Mucosa of descending colon (tissue), 3 donors: ENCODE data around the gene TSKU. TPM values are rescaled to one million over a fixed set of nuclear protein-coding genes. Genes with fewer than 3 reads are reported as not detected.

Experiments
- ATAC-seq: fragments of 200-7000 bp; cut with Tn5 transposase; one replicate; pipeline ENCODE4 v1.9.1; 2020; ENCODE audit warnings: mild to moderate bottlenecking, moderate library complexity
- DNase-seq, 3 donors: peaks; one replicate each; pipeline ENCODE4 v3.0.0-alpha.2; 2020
- H3K36me3 ChIP-seq: fragments of 200-600 bp; one replicate; pipeline ENCODE4 v1.8.0; 2021; ENCODE audit warnings: low read depth, mild to moderate bottlenecking
- H3K4me1 ChIP-seq: fragments of 200-600 bp; one replicate; pipeline ENCODE4 v1.8.0; 2021; ENCODE audit warnings: low read depth, mild to moderate bottlenecking
- H3K4me3 ChIP-seq: fragments of 200-600 bp; one replicate; pipeline ENCODE4 v1.8.0; 2021; ENCODE audit warnings: mild to moderate bottlenecking
- H3K9me3 ChIP-seq: fragments of 200-600 bp; one replicate; pipeline ENCODE4 v1.8.0; 2021; ENCODE audit warnings: mild to moderate bottlenecking
- CTCF ChIP-seq: fragments of 200-600 bp; IDR thresholded peaks from one replicate; pipeline ENCODE4 v1.8.0; 2022; ENCODE audit warnings: antibody characterized with exemption, mild to moderate bottlenecking
- intact Hi-C, 2 donors: fragments of 100-400 bp; cut with DNase I in 1 of 2; cut with micrococcal nuclease in 1 of 2; formaldehyde crosslinking; loops; one replicate each; pipeline versions ENCODE4 v1.11.0 to v1.11.1; 2022; cut with DNase I, micrococcal nuclease
- total RNA-seq, 3 donors: library from RNA; stranded (reverse); fragmentation: NEBNext Ultra II Directional in 2 of 3; extraction: Animal tissue kit (Norgen Biotek cat#: 25700) in 2 of 3; gene quantifications; one replicate each; pipeline versions ENCODE4 v1.2.1 to v1.2.4, GENCODE V29; 2021 to 2023
- donor health status: DM: no; HTN: no; CAD: no; lungs with moderate emphysema.
- donor health status: DM: no; HTN: no; CAD: no.
- donor health status: DM: no; HTN: yes; CAD: no.

The TSKU gene
- total RNA-seq, 3 donors from 2014 or later: 21.5 to 42.9 (median 41.8) TPM

DNA sequence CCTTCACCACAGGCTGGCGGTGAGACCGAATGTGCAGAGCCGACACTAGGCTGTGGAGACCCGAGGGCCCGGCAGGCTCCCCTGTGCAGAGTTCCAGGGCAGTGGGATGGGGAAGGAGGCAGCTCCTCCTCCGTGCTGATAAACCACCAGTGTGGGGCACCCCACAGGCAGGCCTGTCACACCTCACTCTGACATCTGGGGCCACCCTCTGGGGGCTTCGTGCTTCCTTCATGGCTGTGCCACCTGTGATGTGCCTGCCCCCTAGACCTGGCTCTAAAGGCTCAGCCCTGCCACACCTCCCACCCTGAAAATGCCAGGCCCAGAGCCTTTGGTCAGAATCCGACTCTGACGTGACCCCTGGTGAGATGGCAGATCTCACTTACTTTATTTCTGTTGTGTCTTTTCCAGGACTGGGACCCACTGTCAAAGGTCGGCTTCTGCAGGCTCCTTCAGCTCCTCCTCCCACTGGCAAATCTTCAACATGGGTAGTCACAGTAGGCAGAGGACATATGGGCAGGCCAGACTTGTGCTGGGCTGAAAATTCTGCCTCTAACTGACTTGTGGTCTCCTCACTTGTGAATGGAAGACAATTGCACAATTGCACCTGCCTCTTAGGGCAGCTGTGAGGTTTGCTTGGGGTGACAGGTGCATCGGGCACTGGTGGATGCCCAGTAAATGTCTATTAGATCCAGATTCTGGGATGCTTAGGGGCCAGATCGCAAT is 46.2 kb upstream of the TSKU start:
- Histone ChIP-seq H3K9me3 (no peaks in the 10 kb centered on the region), H3K36me3 (no peaks in the 10 kb centered on the region), H3K4me1 (no peaks in the 10 kb centered on the region), H3K4me3 (no peak overlapping the region)
- no peak for TF ChIP-seq CTCF
- DNase-seq (no peak), ATAC-seq (no peak)
- intact Hi-C loops: loop anchor here in 1 of 2 donors (10.0 kb wide), 1 partner anchor 178 kb away; no protein-coding TSS in a partner anchor

DNA sequence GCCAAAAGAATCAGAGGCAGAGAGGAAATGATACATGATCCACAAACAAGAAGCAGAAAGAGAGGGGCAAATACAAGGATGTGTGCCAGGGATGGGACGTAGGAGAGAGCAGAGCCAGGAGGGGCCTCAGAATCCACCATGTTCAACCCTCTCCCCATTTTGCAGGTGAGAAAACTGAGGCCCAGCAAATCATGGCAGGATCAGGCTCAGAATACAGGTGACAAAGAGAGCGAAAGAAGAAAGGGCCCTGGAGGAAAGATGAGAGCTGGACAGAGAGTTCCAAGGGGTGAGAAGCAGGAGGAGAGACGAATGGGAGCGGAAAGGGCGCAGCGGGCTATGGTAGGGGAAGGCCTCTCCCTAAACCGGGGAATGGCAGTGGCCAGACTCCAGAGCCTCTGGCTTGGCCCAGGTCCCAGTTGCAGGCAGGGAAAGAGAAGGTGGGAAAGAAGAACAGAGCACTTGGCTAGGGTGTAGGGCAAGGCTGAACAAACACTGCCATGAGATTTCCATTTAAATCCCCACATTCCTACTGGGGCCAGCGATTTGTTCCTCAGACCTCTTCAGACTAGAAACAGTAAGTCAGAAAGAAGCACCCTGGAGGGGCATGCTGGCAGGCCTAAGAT is 44.4 kb upstream of the TSKU start:
- no peak for DNase-seq
- no peak for TF ChIP-seq CTCF
- intact Hi-C loops: loop anchor here in 1 of 2 donors (10.0 kb wide), 1 partner anchor 176 kb away; no protein-coding TSS in a partner anchor

GRCh38 chr11:76739798-76740197 is 43.4 kb upstream of the TSKU start:
- Histone ChIP-seq H3K9me3 (no peaks in the 10 kb centered on the region), H3K4me1 (peaks cover 4% of the 10 kb centered on the region), H3K4me3 (no peak overlapping the region), H3K36me3 (no peaks in the 10 kb centered on the region)
- DNase-seq: no peak
- no peak for TF ChIP-seq CTCF
- ATAC-seq: no peak
- intact Hi-C loops: loop anchor here in 1 of 2 donors (10.0 kb wide), 1 partner anchor 175 kb away; no protein-coding TSS in a partner anchor

More for the DNA sequence above, 44.4 kb upstream of the TSKU start:
- Histone ChIP-seq H3K4me3 (no peak overlapping the region), H3K36me3 (no peaks in the 10 kb centered on the region), H3K4me1 (no peaks in the 10 kb centered on the region), H3K9me3 (no peaks in the 10 kb centered on the region)
- ATAC-seq: no peak

DNA sequence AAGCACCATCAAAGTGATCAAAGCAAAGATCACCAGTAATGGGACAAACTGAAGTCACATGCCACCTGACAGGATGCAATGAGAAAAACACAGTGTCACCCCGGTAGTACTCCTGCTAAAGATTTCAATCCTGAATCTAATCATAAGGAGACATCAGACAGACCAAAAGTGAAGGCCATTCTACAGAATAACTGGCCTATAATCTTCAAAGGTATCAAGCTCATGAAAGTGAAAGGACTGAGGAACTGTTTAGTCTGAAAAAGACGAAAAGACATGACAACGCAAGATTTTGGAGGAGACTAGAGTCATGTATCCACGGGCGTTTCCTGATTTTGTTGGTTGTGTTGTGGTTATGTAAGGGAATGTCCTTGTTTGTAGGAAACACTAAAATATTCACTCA is 42.4 kb upstream of the TSKU start:
- peaks cover 9% of the 10 kb centered on the region for H3K4me1 ChIP-seq
- no peaks in the 10 kb centered on the region for H3K9me3 ChIP-seq
- TF ChIP-seq CTCF: no peak
- DNase-seq (no peak), ATAC-seq (no peak)
- no peaks in the 10 kb centered on the region for H3K36me3 ChIP-seq
- no peak overlapping the region for H3K4me3 ChIP-seq
- intact Hi-C loops: no loop called here

- H3K36me3 ChIP-seq: no peaks in the 10 kb centered on the region
- ATAC-seq (no peak), DNase-seq (no peak)
These were observed 40.3 kb upstream of the TSKU start for GRCh38 chr11:76742902-76743301.

More at GRCh38 chr11:76742902-76743301, 40.3 kb upstream of the TSKU start:
- Histone ChIP-seq H3K4me1 (peaks cover 9% of the 10 kb centered on the region), H3K9me3 (no peaks in the 10 kb centered on the region), H3K4me3 (no peak overlapping the region)
- intact Hi-C loops: no loop called here
- no peak for TF ChIP-seq CTCF
